Tibial nerve (tissue), 4 donors: ENCODE results near the gene ABHD15. TPM values are rescaled to one million over a fixed set of nuclear protein-coding genes. Genes with fewer than 3 reads are reported as not detected.

Experiments
- DNase-seq, 2 donors: peaks; one replicate each; pipeline ENCODE4 v3.0.0-alpha.2; 2019; ENCODE audit warnings: low spot score in 2 of 2
- H3K27ac ChIP-seq, 4 donors: fragments of 200-600 bp; sonication (generic) in 3 of 4; one replicate each; pipeline ENCODE4 v1.5.1; 2017 to 2019; ENCODE audit warnings: mild to moderate bottlenecking in 1 of 4
- H3K27me3 ChIP-seq, 2 donors: fragments of 200-600 bp; sonication (generic) in 1 of 2; one replicate each; pipeline versions ENCODE4 v1.5.1 to v1.6.0; 2017 to 2019
- H3K36me3 ChIP-seq, 3 donors: fragments of 200-600 bp; sonication (generic); one replicate each; pipeline ENCODE4 v1.5.1; 2018 to 2019
- H3K4me1 ChIP-seq, 4 donors: fragments of 200-600 bp; sonication (generic) in 3 of 4; one replicate each; pipeline ENCODE4 v1.5.1; 2017 to 2019
- H3K4me3 ChIP-seq, 4 donors: fragments of 200-600 bp; sonication (generic) in 3 of 4; one replicate each; pipeline ENCODE4 v1.5.1; 2017 to 2019; ENCODE audit warnings: mild to moderate bottlenecking in 1 of 4, moderate library complexity in 1 of 4
- H3K9me3 ChIP-seq, 4 donors: fragments of 200-600 bp; sonication (generic) in 3 of 4; one replicate each; pipeline ENCODE4 v1.5.1; 2017 to 2019
- EP300 ChIP-seq, 2 donors: sonication (generic); formaldehyde crosslinking; IDR thresholded peaks; one replicate each; pipeline ENCODE4 v1.6.1; 2017; ENCODE audit warnings: antibody characterized with exemption in 2 of 2, mild to moderate bottlenecking in 1 of 2
- POLR2A ChIP-seq, 2 donors: fragments of 450-650 bp; IDR thresholded peaks; one replicate each; pipeline ENCODE4 v1.6.1; 2017; ENCODE audit warnings: antibody characterized with exemption in 2 of 2, mild to moderate bottlenecking in 2 of 2, moderate library complexity in 2 of 2
- WGBS, 2 donors: methylation state at CpG; one replicate each; pipeline ENCODE4 v1.1.5; 2018; 5-methylcytosine and 5-hydroxymethylcytosine counted together
- total RNA-seq, 4 donors: library from RNA; depleted of rRNA; stranded (reverse); fragments of >200 nt; gene quantifications; one replicate each; pipeline ENCODE4 v1.1.0, GENCODE V29; 2016
- TF ChIP-seq, protein P1 (sequence below), 5 experiments: fragments of 200-600 bp in 3 of 5; fragments of 450-650 bp in 2 of 5; sonication (generic) in 3 of 5; IDR thresholded peaks; one replicate each; pipeline ENCODE4 v1.5.1; 2016 to 2019; ENCODE audit warnings: antibody characterized with exemption in 5 of 5, mild to moderate bottlenecking in 3 of 5, moderate library complexity in 2 of 5

ABHD15 gene
- total RNA-seq, 4 donors from 2014 or later, result 25.7 to 32.7 (median 30.3) TPM

- peaks cover 0 to 59% (median 21%) of the 10 kb centered on the region in 3 donors for H3K36me3 ChIP-seq
- H3K27me3 ChIP-seq, result no peaks in the 10 kb centered on the region
- 69 to 70% methylated on average over 12 to 13 of the region's 14 CpGs for WGBS, 2 donors
- DNase-seq, result peak in 1 of 2 donors; percentile 10
- H3K9me3 ChIP-seq, result no peaks in the 10 kb centered on the region
- peak overlapping the region in 3 of 4 donors; percentile 18 to 90 (median 69) for H3K27ac ChIP-seq
- H3K4me1 ChIP-seq, result peaks cover 0 to 78% (median 28%) of the 10 kb centered on the region in 4 donors
- no peak overlapping the region for H3K4me3 ChIP-seq
- TF ChIP-seq, protein P1, sequence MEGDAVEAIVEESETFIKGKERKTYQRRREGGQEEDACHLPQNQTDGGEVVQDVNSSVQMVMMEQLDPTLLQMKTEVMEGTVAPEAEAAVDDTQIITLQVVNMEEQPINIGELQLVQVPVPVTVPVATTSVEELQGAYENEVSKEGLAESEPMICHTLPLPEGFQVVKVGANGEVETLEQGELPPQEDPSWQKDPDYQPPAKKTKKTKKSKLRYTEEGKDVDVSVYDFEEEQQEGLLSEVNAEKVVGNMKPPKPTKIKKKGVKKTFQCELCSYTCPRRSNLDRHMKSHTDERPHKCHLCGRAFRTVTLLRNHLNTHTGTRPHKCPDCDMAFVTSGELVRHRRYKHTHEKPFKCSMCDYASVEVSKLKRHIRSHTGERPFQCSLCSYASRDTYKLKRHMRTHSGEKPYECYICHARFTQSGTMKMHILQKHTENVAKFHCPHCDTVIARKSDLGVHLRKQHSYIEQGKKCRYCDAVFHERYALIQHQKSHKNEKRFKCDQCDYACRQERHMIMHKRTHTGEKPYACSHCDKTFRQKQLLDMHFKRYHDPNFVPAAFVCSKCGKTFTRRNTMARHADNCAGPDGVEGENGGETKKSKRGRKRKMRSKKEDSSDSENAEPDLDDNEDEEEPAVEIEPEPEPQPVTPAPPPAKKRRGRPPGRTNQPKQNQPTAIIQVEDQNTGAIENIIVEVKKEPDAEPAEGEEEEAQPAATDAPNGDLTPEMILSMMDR (IDR thresholded peaks at IDR 0.05), result no peak
- no peak for TF ChIP-seq EP300 (IDR thresholded peaks at IDR 0.05)
- no peak for TF ChIP-seq POLR2A (IDR thresholded peaks at IDR 0.05)
Observed at GRCh38 chr17:29573871-29574731, 7.3 kb upstream of the ABHD15 start.

DNA sequence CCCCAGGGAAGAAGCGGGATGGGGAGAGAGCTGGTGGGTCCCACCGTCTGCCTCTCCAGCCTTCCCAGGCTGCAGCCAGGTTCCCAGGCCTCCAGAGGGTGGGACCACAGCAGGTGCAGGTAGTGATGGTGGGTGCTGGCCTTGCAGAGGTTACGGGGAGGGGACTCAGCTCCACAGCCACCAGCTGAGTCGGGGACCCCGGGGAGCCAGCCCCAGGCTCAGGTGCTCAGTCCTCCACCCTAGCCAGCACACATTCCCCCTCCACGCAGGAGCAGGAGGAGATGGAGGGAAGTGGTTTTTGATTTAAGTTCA lies 6.7 kb upstream of the ABHD15 start:
- H3K27ac ChIP-seq, result peak overlapping the region in 3 of 4 donors; percentile 18 to 90 (median 69)
- 64 to 77% methylated on average over 2 to 6 of the region's 6 CpGs for WGBS, 2 donors
- peak in 1 of 2 donors; percentile 3 for DNase-seq
- no peaks in the 10 kb centered on the region for H3K27me3 ChIP-seq
- no peaks in the 10 kb centered on the region for H3K9me3 ChIP-seq
- TF ChIP-seq, protein P1 (IDR thresholded peaks at IDR 0.05), result no peak
- TF ChIP-seq POLR2A (IDR thresholded peaks at IDR 0.05) (no peak), EP300 (IDR thresholded peaks at IDR 0.05) (no peak)
- no peak overlapping the region for H3K4me3 ChIP-seq
- H3K4me1 ChIP-seq, result peaks cover 0 to 75% (median 29%) of the 10 kb centered on the region in 4 donors
- H3K36me3 ChIP-seq, result peaks cover 0 to 53% (median 21%) of the 10 kb centered on the region in 3 donors

DNA sequence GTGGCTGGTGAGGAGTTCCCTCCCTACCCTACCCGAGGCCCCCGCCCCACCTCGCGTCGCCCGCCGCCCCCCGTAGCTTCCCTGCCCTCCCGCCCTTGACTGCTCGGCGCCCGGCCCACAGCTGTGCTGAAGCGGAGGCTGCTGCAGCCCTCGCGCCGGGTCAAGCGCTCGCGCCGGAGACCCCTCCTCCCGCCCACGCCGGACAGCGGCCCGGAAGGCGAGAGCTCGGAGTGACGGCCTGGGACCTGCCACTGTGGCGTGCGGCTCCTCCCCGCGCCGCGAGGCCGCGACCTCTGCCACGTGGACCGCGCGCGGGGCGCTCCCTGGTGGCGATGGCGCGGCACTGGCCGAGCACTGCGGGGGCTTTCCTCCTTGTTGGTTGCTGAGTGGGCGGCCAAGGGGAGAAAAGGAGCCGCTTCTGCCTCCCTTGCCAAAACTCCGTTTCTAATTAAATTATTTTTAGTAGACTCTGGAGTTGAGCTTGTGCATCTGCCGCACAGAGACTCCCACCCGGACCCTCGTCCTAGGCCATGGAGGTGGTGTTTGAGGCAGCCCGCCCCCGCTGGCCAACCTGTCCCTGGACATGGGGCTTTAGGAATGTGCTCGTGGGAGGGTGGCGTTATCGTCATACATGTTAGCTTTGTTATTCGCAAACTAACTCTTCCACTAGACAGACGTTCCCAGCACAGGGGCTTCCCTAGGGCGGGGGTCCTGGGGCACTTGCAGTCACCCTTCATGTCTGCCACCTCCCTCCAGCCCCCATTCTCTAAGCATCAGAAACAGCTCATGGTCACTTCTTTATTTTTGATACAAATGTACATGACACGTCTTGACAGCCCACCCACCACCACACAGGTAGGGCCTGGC lies 6.1 kb upstream of the ABHD15 start:
- Histone ChIP-seq H3K27me3 (no peaks in the 10 kb centered on the region), H3K9me3 (no peaks in the 10 kb centered on the region), H3K36me3 (peaks cover 0 to 47% (median 15%) of the 10 kb centered on the region in 3 donors), H3K27ac (peak overlapping the region in 3 of 4 donors; percentile 18 to 90 (median 69)), H3K4me3 (peak overlapping the region in 3 of 4 donors; percentile 1 to 44 (median 33)), H3K4me1 (peaks cover 0 to 69% (median 27%) of the 10 kb centered on the region in 4 donors)
- TF ChIP-seq, protein P1 (IDR thresholded peaks at IDR 0.05), result peak; percentile 75 to 88 (median 85)
- TF ChIP-seq POLR2A (IDR thresholded peaks at IDR 0.05), result no peak
- whole genome bisulfite sequencing, 2 donors, result 38 to 47% methylated on average over 15 to 16 of the region's 62 CpGs
- DNase-seq, result peak; percentile 41 to 44

DNA sequence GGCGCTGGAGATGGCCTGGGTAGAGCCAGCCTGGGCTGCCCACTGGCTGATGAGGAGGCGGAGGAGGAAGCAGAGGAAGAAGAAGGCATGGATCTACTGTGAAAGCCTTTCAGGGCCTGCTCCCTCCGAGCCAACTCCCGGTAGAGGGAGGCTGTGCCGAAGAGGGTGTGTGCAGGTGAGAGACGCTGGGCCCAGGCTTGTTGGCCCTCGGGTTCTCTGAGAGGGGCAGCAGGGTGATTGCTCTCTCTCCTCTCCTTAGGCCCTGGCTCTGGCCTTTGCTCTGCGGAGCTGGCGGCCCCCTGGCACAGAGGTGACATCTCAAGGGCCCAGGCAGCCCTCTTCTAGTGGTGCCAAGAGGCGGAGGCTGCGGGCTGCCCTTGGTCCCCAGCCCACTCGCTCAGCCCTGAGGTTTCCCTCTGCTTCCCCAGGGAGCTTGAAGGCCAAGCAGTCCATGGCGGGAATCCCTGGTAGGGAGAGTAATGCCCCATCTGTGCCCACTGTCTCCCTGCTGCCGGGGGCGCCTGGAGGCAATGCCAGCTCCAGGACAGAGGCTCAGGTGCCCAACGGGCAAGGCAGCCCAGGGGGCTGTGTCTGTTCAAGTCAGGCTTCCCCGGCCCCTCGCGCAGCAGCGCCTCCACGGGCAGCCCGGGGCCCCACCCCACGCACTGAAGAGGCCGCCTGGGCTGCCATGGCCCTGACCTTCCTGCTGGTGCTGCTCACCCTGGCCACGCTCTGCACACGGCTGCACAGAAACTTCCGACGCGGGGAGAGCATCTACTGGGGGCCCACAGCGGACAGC lies 5.2 kb upstream of the ABHD15 start:
- DNase-seq, result peak in 1 of 2 donors; percentile 12
- peak overlapping the region in 3 of 4 donors; percentile 1 to 44 (median 33) for H3K4me3 ChIP-seq
- 38 to 42% methylated on average over 19 to 20 of the region's 30 CpGs for WGBS, 2 donors
- H3K27ac ChIP-seq, result peak overlapping the region in 3 of 4 donors; percentile 18 to 90 (median 69)
- H3K36me3 ChIP-seq, result peaks cover 0 to 39% (median 12%) of the 10 kb centered on the region in 3 donors
- H3K9me3 ChIP-seq, result no peaks in the 10 kb centered on the region
- no peaks in the 10 kb centered on the region for H3K27me3 ChIP-seq
- TF ChIP-seq POLR2A (IDR thresholded peaks at IDR 0.05) (no peak), EP300 (IDR thresholded peaks at IDR 0.05) (no peak)
- TF ChIP-seq, protein P1 (IDR thresholded peaks at IDR 0.05), result no peak
- peaks cover 0 to 61% (median 24%) of the 10 kb centered on the region in 4 donors for H3K4me1 ChIP-seq
